GM18873 (cell line): ENCODE measurements around the gene MAP3K3.
A peak's percentile ranks its signal among the peaks of the same experiment; 100 is the strongest.

Experiments
- ATAC-seq: cut with Tn5 transposase; IDR thresholded peaks from one replicate; pipeline ENCODE4 v1.9.1; 2021; ENCODE audit warnings: mild to moderate bottlenecking, moderate library complexity, moderate number of reproducible peaks; ENCODE audit not compliant: unreplicated experiment, low FRiP score

Gene MAP3K3

GRCh38 chr17:63689479-63689878 lies 67.3 kb downstream of the MAP3K3 start:
- ATAC-seq: no peak

GRCh38 chr17:63692195-63692816 lies 70.1 kb downstream of the MAP3K3 start:
- ATAC-seq: no peak

GRCh38 chr17:63693411-63694113 lies 71.3 kb downstream of the MAP3K3 start:
- ATAC-seq: no peak

GRCh38 chr17:63694229-63694949 lies 72.2 kb downstream of the MAP3K3 start:
- no peak for ATAC-seq

GRCh38 chr17:63694950-63695773 lies 72.9 kb downstream of the MAP3K3 start:
- ATAC-seq: no peak

- ATAC-seq: no peak
Observed at GRCh38 chr17:63695889-63696288, 73.7 kb downstream of the MAP3K3 start.

- no peak for ATAC-seq
Observed at GRCh38 chr17:63696381-63696961, 74.3 kb downstream of the MAP3K3 start.

- peak; percentile 30 for ATAC-seq
Observed at GRCh38 chr17:63697341-63698286, 75.4 kb downstream of the MAP3K3 start.

- ATAC-seq: no peak
Observed at GRCh38 chr17:63698381-63698885, 76.2 kb downstream of the MAP3K3 start.

- no peak for ATAC-seq
Observed at GRCh38 chr17:63698886-63699637, 76.8 kb downstream of the MAP3K3 start.

GRCh38 chr17:63699638-63700527 lies 77.7 kb downstream of the MAP3K3 start, which contains the start of gene LIMD2:
TSS of gene LIMD2 (minus strand) at chr17:63700125. CDS start at chr17:63699298, 827 bp downstream.
- no peak for ATAC-seq

- no peak for ATAC-seq
Observed at GRCh38 chr17:63700528-63701455, 78.6 kb downstream of the MAP3K3 start.

- no peak for ATAC-seq
Observed at GRCh38 chr17:63701456-63701820, 79.2 kb downstream of the MAP3K3 start.

- ATAC-seq: no peak
Observed at GRCh38 chr17:63701868-63702720, 79.9 kb downstream of the MAP3K3 start.

GRCh38 chr17:63702721-63703015 lies 80.5 kb downstream of the MAP3K3 start:
- no peak for ATAC-seq

GRCh38 chr17:63703029-63703428 lies 80.8 kb downstream of the MAP3K3 start:
- ATAC-seq: no peak
